8988T (cell line): Measurements from ENCODE around the gene SSU72.
"Not testable (repeated sequence)": the region's sequence is repeated elsewhere in the genome, so short reads cannot be mapped to it uniquely, and the experiment has no call there.

Source experiments
- DNase-seq: peaks from one replicate; pipeline ENCODE4 v3.0.0; 2011

SSU72 gene

GRCh38 chr1:1524750-1525383 is 49.8 kb downstream of the SSU72 start:
- DNase-seq, result not testable (repeated sequence)

- not testable (repeated sequence) for DNase-seq
These were observed 51.0 kb downstream of the SSU72 start for GRCh38 chr1:1523651-1524050.

GRCh38 chr1:1523226-1523625 is 51.4 kb downstream of the SSU72 start:
- DNase-seq, result not testable (repeated sequence)

GRCh38 chr1:1522536-1522935 is 52.1 kb downstream of the SSU72 start:
- not testable (repeated sequence) for DNase-seq

- no peak for DNase-seq
These were observed 53.3 kb downstream of the SSU72 start for GRCh38 chr1:1521331-1521730.

GRCh38 chr1:1519805-1520505 is 54.7 kb downstream of the SSU72 start:
- not testable (repeated sequence) for DNase-seq

GRCh38 chr1:1518621-1519007 is 56.0 kb downstream of the SSU72 start:
- DNase-seq, result not testable (repeated sequence)

GRCh38 chr1:1517973-1518620 is 56.6 kb downstream of the SSU72 start:
- no peak for DNase-seq

- DNase-seq, result not testable (repeated sequence)
These were observed 57.7 kb downstream of the SSU72 start for GRCh38 chr1:1516923-1517322.

- not testable (repeated sequence) for DNase-seq
These were observed 60.3 kb downstream of the SSU72 start for GRCh38 chr1:1514376-1514775.

GRCh38 chr1:1513675-1514074 is 61.0 kb downstream of the SSU72 start:
- not testable (repeated sequence) for DNase-seq

GRCh38 chr1:1512425-1512824 is 62.2 kb downstream of the SSU72 start:
- DNase-seq, result not testable (repeated sequence)

GRCh38 chr1:1511533-1512285 is 63.0 kb downstream of the SSU72 start, which contains the start of gene ATAD3A:
Gene ATAD3A, plus strand, starts transcription at chr1:1512162. Its CDS starts 107 bp downstream, at chr1:1512269.
- peak; percentile 95 for DNase-seq

GRCh38 chr1:1510912-1511532 is 63.6 kb downstream of the SSU72 start:
- DNase-seq, result no peak

GRCh38 chr1:1509465-1509850 is 65.2 kb downstream of the SSU72 start:
- not testable (repeated sequence) for DNase-seq

- DNase-seq, result not testable (repeated sequence)
These were observed 65.7 kb downstream of the SSU72 start for GRCh38 chr1:1508775-1509464.

- no peak for DNase-seq
These were observed 67.4 kb downstream of the SSU72 start for GRCh38 chr1:1507305-1507704.

- not testable (repeated sequence) for DNase-seq
These were observed 68.9 kb downstream of the SSU72 start for GRCh38 chr1:1505801-1506200.

GRCh38 chr1:1505366-1505798 is 69.3 kb downstream of the SSU72 start:
- DNase-seq, result not testable (repeated sequence)

GRCh38 chr1:1504777-1505365 is 69.8 kb downstream of the SSU72 start:
- not testable (repeated sequence) for DNase-seq

GRCh38 chr1:1495461-1495975 is 79.1 kb downstream of the SSU72 start:
- DNase-seq, result peak; percentile 11
